ENCODE measurements around the gene PDZD7. TPM values are rescaled to one million over a fixed set of nuclear protein-coding genes. Genes with fewer than 3 reads are reported as not detected.

The PDZD7 gene
- total and polyA plus RNA-seq, 9 of the 15 experiments (the other 6 are each of a cell fraction or from before 2014, with no cell fraction given), result 0.04 to 0.24 (median 0.08) TPM; not detected in 3

GRCh38 chr10:101011517-101012423 is 19.2 kb downstream of the PDZD7 start (continued):
- no peak for TF ChIP-seq ZNF280B (CRISPR knock-in tag; IDR thresholded peaks at IDR 0.05)
- TF ChIP-seq ZNF639 (CRISPR knock-in tag; conservative IDR thresholded peaks at IDR 0.05 in 1 of 2, IDR thresholded peaks at IDR 0.05 in 1 of 2), result no peak
- 0 out of 2 replicates have a peak, but pooled peaks have one; percentile 25 for TF ChIP-seq SMARCA4 (IDR thresholded peaks at IDR 0.05)
- peak in 1 of 2 experiments; percentile 81; a peak in 2 of 4 replicates for TF ChIP-seq UBTF (IDR thresholded peaks at IDR 0.05; ENCODE audit: borderline replicate concordance in 1 of 2, low read depth in 2 of 2, low read length in 2 of 2)
- TF ChIP-seq STAT5B (CRISPR knock-in tag; IDR thresholded peaks at IDR 0.05), result no peak
- TF ChIP-seq THAP12 (CRISPR knock-in tag; IDR thresholded peaks at IDR 0.05), result no peak
- peak; percentile 47; the same call in 1 of the 2 replicates for TF ChIP-seq SP1 (CRISPR knock-in tag; IDR thresholded peaks at IDR 0.05)
- no peak for TF ChIP-seq ARID3B (CRISPR knock-in tag; IDR thresholded peaks at IDR 0.05; ENCODE audit: borderline replicate concordance)
- TF ChIP-seq MECOM (CRISPR knock-in tag; IDR thresholded peaks at IDR 0.05), result no peak
- no peak; the same call in 1 of the 2 replicates for TF ChIP-seq EP300 (IDR thresholded peaks at IDR 0.05; ENCODE audit: low read length)
- 0 out of 4 replicates have a peak, but pooled peaks of 1 of the 2 experiments have one; percentile 40 for TF ChIP-seq SRF (CRISPR knock-in tag; IDR thresholded peaks at IDR 0.05)
- peak; percentile 72; the same call in 1 of the 2 replicates for TF ChIP-seq CTBP1 (IDR thresholded peaks at IDR 0.05; ENCODE audit: borderline replicate concordance)
- no peak for TF ChIP-seq TCFL5 (CRISPR knock-in tag; conservative IDR thresholded peaks at IDR 0.05)
- peak in 1 of 2 experiments; percentile 75; a peak in 1 of 4 replicates for TF ChIP-seq MAZ (CRISPR knock-in tag; conservative IDR thresholded peaks at IDR 0.05 in 1 of 2, IDR thresholded peaks at IDR 0.05 in 1 of 2)
- no peak for TF ChIP-seq FOXJ2 (tag; IDR thresholded peaks at IDR 0.05)
- TF ChIP-seq JUNB (CRISPR knock-in tag; conservative IDR thresholded peaks at IDR 0.05), result no peak
